ENCODE results near the gene WWOX.

WWOX gene

GRCh38 chr16:78660795-78661194, 561.3 kb downstream of the WWOX start (continued):
- TF ChIP-seq, protein P1, sequence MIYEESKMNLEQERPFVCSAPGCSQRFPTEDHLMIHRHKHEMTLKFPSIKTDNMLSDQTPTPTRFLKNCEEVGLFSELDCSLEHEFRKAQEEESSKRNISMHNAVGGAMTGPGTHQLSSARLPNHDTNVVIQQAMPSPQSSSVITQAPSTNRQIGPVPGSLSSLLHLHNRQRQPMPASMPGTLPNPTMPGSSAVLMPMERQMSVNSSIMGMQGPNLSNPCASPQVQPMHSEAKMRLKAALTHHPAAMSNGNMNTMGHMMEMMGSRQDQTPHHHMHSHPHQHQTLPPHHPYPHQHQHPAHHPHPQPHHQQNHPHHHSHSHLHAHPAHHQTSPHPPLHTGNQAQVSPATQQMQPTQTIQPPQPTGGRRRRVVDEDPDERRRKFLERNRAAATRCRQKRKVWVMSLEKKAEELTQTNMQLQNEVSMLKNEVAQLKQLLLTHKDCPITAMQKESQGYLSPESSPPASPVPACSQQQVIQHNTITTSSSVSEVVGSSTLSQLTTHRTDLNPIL (CRISPR knock-in tag; IDR thresholded peaks at IDR 0.05; ENCODE audit: low read depth), result no peak
- TF ChIP-seq ZNF565 (CRISPR knock-in tag; conservative IDR thresholded peaks at IDR 0.05; ENCODE audit: low read depth), result no peak
- TF ChIP-seq TCF4 (CRISPR knock-in tag; IDR thresholded peaks at IDR 0.05; ENCODE audit: borderline replicate concordance), result no peak
- no peak for TF ChIP-seq ZC3H10 (CRISPR knock-in tag; IDR thresholded peaks at IDR 0.05)

DNA sequence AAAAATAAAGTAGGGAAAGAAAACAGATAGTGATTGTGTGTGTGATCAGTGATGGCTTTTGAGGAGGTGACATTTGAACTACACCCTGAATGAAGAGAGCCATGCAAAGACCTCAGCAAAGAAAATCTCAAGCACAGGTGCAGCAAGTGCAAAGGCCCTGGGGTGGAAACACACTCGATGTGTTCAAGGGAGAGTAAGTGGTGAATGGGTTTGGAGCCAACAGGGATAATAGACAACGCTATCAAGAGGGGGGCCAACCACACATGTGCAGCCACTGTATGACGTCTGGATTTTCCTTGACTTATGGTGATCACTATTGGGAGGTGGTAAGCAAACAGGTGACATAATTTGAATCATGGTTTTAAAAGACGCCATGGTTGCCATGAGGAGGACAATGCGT, 564.2 kb downstream of the WWOX start:
- TF ChIP-seq RARB (CRISPR knock-in tag; IDR thresholded peaks at IDR 0.05), result no peak
- TF ChIP-seq ZFP3 (CRISPR knock-in tag; IDR thresholded peaks at IDR 0.05), result no peak
- no peak for TF ChIP-seq ESRRG (CRISPR knock-in tag; IDR thresholded peaks at IDR 0.05)
- no peak for TF ChIP-seq TCF4 (CRISPR knock-in tag; IDR thresholded peaks at IDR 0.05; ENCODE audit: borderline replicate concordance)
- TF ChIP-seq ZNF565 (CRISPR knock-in tag; conservative IDR thresholded peaks at IDR 0.05; ENCODE audit: low read depth), result no peak
- no peak for ATAC-seq

DNA sequence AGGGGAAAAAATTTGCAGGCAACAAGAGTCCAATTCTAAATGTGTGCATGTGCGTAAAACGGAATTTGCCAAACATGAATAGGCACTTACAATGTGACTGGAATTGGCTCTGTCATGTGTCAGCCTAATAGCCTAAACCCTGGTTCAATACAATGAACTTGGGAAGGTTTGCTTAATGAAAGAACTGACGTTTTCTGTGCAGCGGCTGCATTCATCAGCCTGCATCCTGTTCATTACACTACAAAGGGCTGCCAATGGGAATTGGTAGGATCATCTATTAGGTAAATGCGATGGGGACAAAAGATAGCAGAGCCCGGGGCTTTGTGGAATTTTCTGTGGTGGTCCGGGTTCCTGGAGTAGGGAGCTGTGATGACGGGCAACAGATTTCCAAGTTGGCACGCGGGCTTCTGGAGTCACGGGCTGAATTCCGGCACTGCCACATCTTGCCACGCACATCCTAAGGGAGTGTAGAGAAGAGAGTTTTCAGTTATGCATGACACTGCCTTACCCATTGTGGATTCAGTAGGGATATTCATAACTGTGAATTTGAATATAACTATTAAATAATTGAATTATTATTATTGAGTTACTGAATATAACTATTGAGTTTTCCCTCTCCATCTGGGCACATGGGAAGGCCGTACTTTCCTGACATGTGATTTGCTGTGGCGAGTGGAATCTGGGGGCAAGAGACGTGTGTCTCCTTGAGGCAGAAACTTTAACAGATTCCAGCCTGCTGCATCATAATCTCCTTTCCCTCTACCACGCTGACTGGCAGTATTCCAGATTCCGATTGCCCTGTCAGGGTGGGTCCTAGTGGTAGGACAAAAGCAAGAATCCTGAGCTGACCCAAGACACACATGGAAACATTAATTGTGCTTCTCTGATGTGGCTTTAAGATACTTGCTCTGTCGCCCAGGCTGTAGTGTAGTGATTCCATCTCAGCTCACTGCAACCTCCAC, 565.6 kb downstream of the WWOX start:
- no peak for ATAC-seq
- TF ChIP-seq OSR1 (CRISPR knock-in tag; IDR thresholded peaks at IDR 0.05), result no peak
- no peak for TF ChIP-seq ZC3H10 (CRISPR knock-in tag; IDR thresholded peaks at IDR 0.05)
- TF ChIP-seq ARNTL (CRISPR knock-in tag; IDR thresholded peaks at IDR 0.05; ENCODE audit: borderline replicate concordance, low read depth), result no peak
- no peak for TF ChIP-seq ISL1 (CRISPR knock-in tag; IDR thresholded peaks at IDR 0.05)
- TF ChIP-seq PPARA (CRISPR knock-in tag; IDR thresholded peaks at IDR 0.05; ENCODE audit: borderline replicate concordance), result no peak
- TF ChIP-seq RARB (CRISPR knock-in tag; IDR thresholded peaks at IDR 0.05), result no peak
- TF ChIP-seq, protein P1 (CRISPR knock-in tag; IDR thresholded peaks at IDR 0.05; ENCODE audit: low read depth), result no peak
- no peak for TF ChIP-seq ZFP3 (CRISPR knock-in tag; IDR thresholded peaks at IDR 0.05)
- no peak for TF ChIP-seq PATZ1 (CRISPR knock-in tag; IDR thresholded peaks at IDR 0.05; ENCODE audit: borderline replicate concordance)
- TF ChIP-seq TSHZ2 (CRISPR knock-in tag; IDR thresholded peaks at IDR 0.05), result no peak
- no peak for TF ChIP-seq ZNF70 (CRISPR knock-in tag; IDR thresholded peaks at IDR 0.05)
- TF ChIP-seq ZNF565 (CRISPR knock-in tag; conservative IDR thresholded peaks at IDR 0.05; ENCODE audit: low read depth), result no peak
- no peak for TF ChIP-seq ZFP30 (CRISPR knock-in tag; IDR thresholded peaks at IDR 0.05)
- TF ChIP-seq TCF4 (CRISPR knock-in tag; IDR thresholded peaks at IDR 0.05; ENCODE audit: borderline replicate concordance), result no peak
- TF ChIP-seq GLIS3 (CRISPR knock-in tag; IDR thresholded peaks at IDR 0.05), result no peak
- no peak for TF ChIP-seq CSDC2 (CRISPR knock-in tag; IDR thresholded peaks at IDR 0.05)
- TF ChIP-seq SNAI2 (CRISPR knock-in tag; IDR thresholded peaks at IDR 0.05), result no peak

DNA sequence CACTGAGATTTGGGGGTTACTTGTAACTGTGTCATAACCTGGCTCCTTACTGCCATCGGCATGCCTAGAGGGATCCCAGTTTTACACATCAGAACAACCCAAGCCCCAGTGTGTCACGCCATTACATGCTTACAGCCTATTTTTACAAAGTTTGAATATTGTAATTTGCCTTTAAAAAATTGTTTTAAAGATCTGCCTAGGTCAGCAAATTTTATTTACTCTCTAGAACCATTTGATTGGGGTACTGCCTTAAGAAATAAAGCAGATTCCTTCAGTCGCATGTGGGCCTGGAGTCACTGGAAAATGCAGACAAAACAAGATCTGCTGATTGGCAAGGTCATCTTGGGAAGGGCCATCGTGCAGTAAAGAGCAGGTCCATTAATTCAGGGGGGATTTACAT, 566.9 kb downstream of the WWOX start:
- no peak for ATAC-seq
- TF ChIP-seq PATZ1 (CRISPR knock-in tag; IDR thresholded peaks at IDR 0.05; ENCODE audit: borderline replicate concordance) (no peak), BACH2 (CRISPR knock-in tag; IDR thresholded peaks at IDR 0.05; ENCODE audit: borderline replicate concordance) (no peak), OSR1 (CRISPR knock-in tag; IDR thresholded peaks at IDR 0.05) (no peak), ZFP30 (CRISPR knock-in tag; IDR thresholded peaks at IDR 0.05) (no peak), ESRRG (CRISPR knock-in tag; IDR thresholded peaks at IDR 0.05) (no peak)

Data from SK-N-SH treated with all-trans-retinoic acid at 6 μM for 48 hours (cell line).